Measurements from ENCODE around the gene MACC1. TPM values are rescaled to one million over a fixed set of nuclear protein-coding genes. Genes with fewer than 3 reads are reported as not detected.

The MACC1 gene
- total and polyA plus RNA-seq, 9 of the 15 experiments (the other 6 are each of a cell fraction or from before 2014, with no cell fraction given) = 5.9 to 30.2 (median 10.4) TPM

DNA sequence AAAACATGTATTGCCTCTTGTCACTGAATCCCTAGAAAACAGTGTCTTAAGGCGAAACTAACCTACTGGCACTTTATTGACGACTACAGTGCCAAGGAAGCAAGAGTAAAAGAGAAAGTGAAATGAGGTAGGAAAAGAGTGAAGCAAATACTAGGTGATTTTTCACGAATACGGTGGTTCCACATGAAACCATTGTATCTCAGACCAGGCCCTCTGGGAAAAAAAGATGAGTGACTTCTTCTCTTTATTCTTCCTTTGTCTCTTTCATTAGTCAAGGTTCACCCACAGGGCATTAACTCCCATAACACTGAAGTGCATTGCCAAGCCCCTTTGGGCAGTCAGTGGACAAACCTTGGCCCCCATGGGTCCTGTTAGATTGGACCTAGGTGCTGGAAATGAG, 16.2 kb upstream of the MACC1 start:
- FAIRE-seq = no peak
- Histone ChIP-seq H3K9me1 (ENCODE audit: control insufficient read depth, insufficient read depth, low read length) (no peaks in the 10 kb centered on the region), H3K36me3 (ENCODE audit: control insufficient read depth, insufficient read depth, low read length) (no peaks in the 10 kb centered on the region), H3K4me2 (ENCODE audit: insufficient read depth, low read length) (no peak overlapping the region), H3K79me2 (ENCODE audit: control insufficient read depth, insufficient read depth, low read length) (no peaks in the 10 kb centered on the region), H2AFZ (ENCODE audit: low read depth, low read length) (peak overlapping the region; percentile 4; the same call in 1 of the 2 replicates), H3K4me3 (no peak overlapping the region), H3K4me1 (replicated peaks in 1 of 2; ENCODE audit: control insufficient read depth in 2 of 2, insufficient read depth in 2 of 2, low read length in 2 of 2) (peaks cover 0 to 15% of the 10 kb centered on the region in 2 experiments; a peak in 2 of 5 replicates), H3K9ac (ENCODE audit: insufficient read depth in 1 of 2, low read depth in 2 of 2, low read length in 2 of 2) (no peak overlapping the region), H3K27ac (ENCODE audit: extremely low read depth, low read depth, low read length) (no peak overlapping the region), H4K20me1 (replicated peaks; ENCODE audit: control insufficient read depth, insufficient read depth, low read length) (no peaks in the 10 kb centered on the region), H3K27me3 (ENCODE audit: control insufficient read depth in 2 of 2, insufficient read depth in 2 of 2, low read length in 2 of 2) (no peaks in the 10 kb centered on the region), H3K9me3 (replicated peaks; ENCODE audit: control insufficient read depth, insufficient read depth, low read depth, low read length) (no peaks in the 10 kb centered on the region)
- in situ Hi-C loops (cut with MboI) (no loop called here), intact Hi-C loops (cut with micrococcal nuclease) (no loop called here)
- no peak for ATAC-seq
- BruUV-seq (replicated peaks) = no TSS peak
- WGBS (ENCODE audit: insufficient coverage, low coverage, missing lambda C conversion rate) = 48% methylated on average over 4 of the region's 4 CpGs
- DNase-seq (ENCODE audit: extremely low read depth in 1 of 4, low spot score in 3 of 4) = no peak
- POLR2A ChIA-PET = interaction anchor here (2.1 kb wide), 1 partner anchor 12 kb away, joined by 6 read pairs; no protein-coding TSS in a partner anchor
- CTCF ChIA-PET (ENCODE audit: low intra/inter-chr PET ratio) = no interaction called here
- TF ChIP-seq ZBTB1 (CRISPR knock-in tag; IDR thresholded peaks at IDR 0.05; ENCODE audit: borderline replicate concordance, low read depth) = no peak
- TF ChIP-seq YY1 (IDR thresholded peaks at IDR 0.05; ENCODE audit: borderline replicate concordance in 1 of 3, control insufficient read depth in 1 of 3, extremely low read depth in 1 of 3, insufficient read depth in 3 of 3, insufficient read length in 1 of 3, insufficient replicate concordance in 2 of 3, low read depth in 1 of 3, low read length in 2 of 3) = no peak
- no peak for TF ChIP-seq SMARCC2 (IDR thresholded peaks at IDR 0.05; ENCODE audit: low read depth)
- no peak for TF ChIP-seq ZBTB7A (IDR thresholded peaks at IDR 0.05; ENCODE audit: borderline replicate concordance, control insufficient read depth, low read depth, low read length)
- no peak for TF ChIP-seq JUNB (CRISPR knock-in tag; conservative IDR thresholded peaks at IDR 0.05)
- no peak for TF ChIP-seq SPI1 (IDR thresholded peaks at IDR 0.05; ENCODE audit: borderline replicate concordance, low read depth, low read length)
- no peak for TF ChIP-seq RHOXF2B (CRISPR knock-in tag; conservative IDR thresholded peaks at IDR 0.05)
- TF ChIP-seq YBX1 (IDR thresholded peaks at IDR 0.05) = no peak
- no peak for TF ChIP-seq ZNF655 (CRISPR knock-in tag; IDR thresholded peaks at IDR 0.05)
- no peak for TF ChIP-seq CREM (IDR thresholded peaks at IDR 0.05; ENCODE audit: low read depth)
- TF ChIP-seq DLX4 (CRISPR knock-in tag; IDR thresholded peaks at IDR 0.05) = no peak
- no peak for TF ChIP-seq HDAC1 (IDR thresholded peaks at IDR 0.05)
- TF ChIP-seq RREB1 (CRISPR knock-in tag; IDR thresholded peaks at IDR 0.05) = no peak
- TF ChIP-seq SOX6 (IDR thresholded peaks at IDR 0.05) = no peak
- TF ChIP-seq, protein P1, sequence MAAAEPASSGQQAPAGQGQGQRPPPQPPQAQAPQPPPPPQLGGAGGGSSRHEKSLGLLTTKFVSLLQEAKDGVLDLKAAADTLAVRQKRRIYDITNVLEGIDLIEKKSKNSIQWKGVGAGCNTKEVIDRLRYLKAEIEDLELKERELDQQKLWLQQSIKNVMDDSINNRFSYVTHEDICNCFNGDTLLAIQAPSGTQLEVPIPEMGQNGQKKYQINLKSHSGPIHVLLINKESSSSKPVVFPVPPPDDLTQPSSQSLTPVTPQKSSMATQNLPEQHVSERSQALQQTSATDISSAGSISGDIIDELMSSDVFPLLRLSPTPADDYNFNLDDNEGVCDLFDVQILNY (CRISPR knock-in tag; IDR thresholded peaks at IDR 0.05) = no peak
